ENCODE results near the gene PGAP1.

DNA sequence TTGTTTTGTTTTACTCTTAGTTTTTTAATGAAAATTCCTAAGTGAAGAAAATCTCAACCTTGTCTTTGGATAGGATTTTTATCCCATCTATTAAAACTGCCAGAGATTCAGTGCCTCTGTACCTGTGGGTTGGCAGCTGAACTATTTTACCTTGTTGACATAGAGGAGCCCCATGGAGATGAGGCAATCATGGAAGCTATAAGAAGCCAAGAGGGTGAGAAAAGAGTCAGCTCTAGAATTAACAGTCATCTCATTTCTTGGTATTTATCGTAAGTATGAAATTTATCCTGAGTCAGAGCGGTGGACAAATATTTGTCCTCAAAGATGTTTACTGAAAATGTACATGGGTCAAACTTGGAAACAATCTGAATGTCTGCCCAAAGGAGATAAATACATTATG is 35.8 kb upstream of the PGAP1 start:
- TF ChIP-seq, protein P1, sequence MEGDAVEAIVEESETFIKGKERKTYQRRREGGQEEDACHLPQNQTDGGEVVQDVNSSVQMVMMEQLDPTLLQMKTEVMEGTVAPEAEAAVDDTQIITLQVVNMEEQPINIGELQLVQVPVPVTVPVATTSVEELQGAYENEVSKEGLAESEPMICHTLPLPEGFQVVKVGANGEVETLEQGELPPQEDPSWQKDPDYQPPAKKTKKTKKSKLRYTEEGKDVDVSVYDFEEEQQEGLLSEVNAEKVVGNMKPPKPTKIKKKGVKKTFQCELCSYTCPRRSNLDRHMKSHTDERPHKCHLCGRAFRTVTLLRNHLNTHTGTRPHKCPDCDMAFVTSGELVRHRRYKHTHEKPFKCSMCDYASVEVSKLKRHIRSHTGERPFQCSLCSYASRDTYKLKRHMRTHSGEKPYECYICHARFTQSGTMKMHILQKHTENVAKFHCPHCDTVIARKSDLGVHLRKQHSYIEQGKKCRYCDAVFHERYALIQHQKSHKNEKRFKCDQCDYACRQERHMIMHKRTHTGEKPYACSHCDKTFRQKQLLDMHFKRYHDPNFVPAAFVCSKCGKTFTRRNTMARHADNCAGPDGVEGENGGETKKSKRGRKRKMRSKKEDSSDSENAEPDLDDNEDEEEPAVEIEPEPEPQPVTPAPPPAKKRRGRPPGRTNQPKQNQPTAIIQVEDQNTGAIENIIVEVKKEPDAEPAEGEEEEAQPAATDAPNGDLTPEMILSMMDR (IDR thresholded peaks at IDR 0.05): no peak
- TF ChIP-seq POLR2A (IDR thresholded peaks at IDR 0.05): no peak

Data from tibial nerve (tissue), 3 donors.